GM18861 (cell line): Measurements from ENCODE around the gene HSF5.

Experiments
- ATAC-seq: cut with Tn5 transposase; IDR thresholded peaks from one replicate; pipeline ENCODE4 v1.9.1; 2021; ENCODE audit not compliant: unreplicated experiment

HSF5 gene

DNA sequence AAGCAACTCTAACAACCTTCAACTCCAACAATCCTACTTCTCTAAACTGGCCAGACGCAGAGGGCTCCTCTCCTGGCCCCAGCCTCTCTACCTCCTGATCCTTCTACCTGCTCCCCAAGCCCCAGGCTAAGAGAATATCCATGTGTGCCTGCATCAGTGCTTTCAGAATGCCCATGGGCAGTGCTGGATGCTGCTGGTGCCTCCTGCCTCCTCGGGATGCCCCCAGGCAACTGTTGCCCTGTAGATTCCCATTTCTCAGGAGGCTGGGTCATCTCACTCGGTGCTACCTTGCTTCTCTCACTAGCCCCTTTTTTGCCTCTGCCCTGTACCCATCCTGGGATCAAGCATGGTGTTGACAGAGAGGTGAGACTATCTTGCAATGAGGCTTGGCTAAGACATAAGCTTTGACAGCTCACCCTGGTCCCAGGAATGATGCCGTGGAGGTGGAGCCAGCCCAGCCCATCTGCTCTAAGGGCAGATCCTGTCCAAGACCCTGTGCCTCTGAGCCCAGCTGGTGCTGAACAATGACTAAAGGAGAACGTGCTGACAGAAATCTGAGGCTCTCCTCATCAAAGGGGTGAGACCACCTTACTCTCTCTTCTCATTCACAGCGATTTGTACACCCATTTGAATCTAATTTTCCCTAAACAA lies 116.8 kb downstream of the HSF5 start:
- ATAC-seq = no peak

DNA sequence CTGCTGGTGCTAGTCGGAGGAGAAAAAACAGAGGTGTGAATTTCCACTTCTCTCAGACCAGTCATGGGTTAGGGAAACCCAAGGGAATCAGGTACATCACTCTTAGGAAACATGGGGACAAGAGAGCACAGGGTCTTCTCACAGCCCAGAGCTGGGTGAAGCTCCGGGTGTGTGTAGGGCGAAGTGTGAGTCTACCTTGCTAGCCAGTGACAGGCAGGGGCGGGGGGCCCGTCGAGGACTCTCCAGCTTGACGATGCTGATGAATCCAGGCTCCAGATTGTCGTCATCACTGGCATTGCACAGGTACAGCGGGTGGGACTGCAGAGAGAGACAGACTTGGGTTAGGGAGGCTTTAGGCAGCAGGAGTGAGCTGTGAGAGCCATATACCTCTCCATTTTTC lies 117.5 kb downstream of the HSF5 start:
- ATAC-seq = no peak

DNA sequence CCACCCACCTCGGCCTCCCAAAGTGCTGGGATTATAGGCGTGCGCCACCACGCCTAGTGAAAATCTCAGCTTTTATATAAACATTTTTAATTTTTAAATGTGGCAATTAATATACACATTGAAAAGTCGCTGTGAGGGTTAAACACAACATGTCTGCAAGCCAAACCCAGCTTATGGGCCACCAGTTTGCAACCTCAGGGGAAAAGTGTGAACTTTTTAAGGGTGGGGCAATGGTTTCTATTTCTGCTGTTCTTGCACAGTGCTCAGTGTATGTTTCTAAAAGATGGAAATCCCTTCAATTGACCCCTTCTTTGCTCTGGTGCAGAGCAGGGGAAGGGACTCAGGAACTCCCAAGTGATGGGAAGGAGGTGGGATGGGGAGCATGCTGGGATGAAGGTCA lies 117.9 kb downstream of the HSF5 start:
- no peak for ATAC-seq
